SK-N-SH (cell line): Measurements from ENCODE around the gene CHDH.

Experiments
- ELF1 ChIP-seq: IDR thresholded peaks from 2 replicates; pipeline ENCODE4 v1.4.0; 2012
- EZH2phosphoT487 ChIP-seq: fragments of 200-600 bp; sonication (generic); IDR thresholded peaks from 2 replicates; pipeline ENCODE4 v1.6.1; 2017; ENCODE audit warnings: low read depth, mixed run types, mild to moderate bottlenecking, antibody characterized with exemption, moderate library complexity, borderline replicate concordance
- FOXM1 ChIP-seq: IDR thresholded peaks from 2 replicates; pipeline ENCODE4 v1.4.0; 2012; ENCODE audit warnings: low read depth, mild to moderate bottlenecking
- MXI1 ChIP-seq: IDR thresholded peaks from 2 replicates; pipeline ENCODE4 v1.6.1; 2012; ENCODE audit warnings: mild to moderate bottlenecking, low read depth, low read length, improper control_type of control experiment
- POLR2AphosphoS5 ChIP-seq: IDR thresholded peaks from 2 replicates; pipeline ENCODE4 v1.6.1; 2012; ENCODE audit warnings: low read depth, low read length
- RCOR1 ChIP-seq: fragments of 150-350 bp; IDR thresholded peaks from 2 replicates; pipeline ENCODE4 v1.6.1; 2017; ENCODE audit warnings: antibody characterized with exemption, low read length
- SMC3 ChIP-seq: IDR thresholded peaks from 2 replicates; pipeline ENCODE4 v1.6.1; 2012; ENCODE audit warnings: low read depth, low read length, improper control_type of control experiment
- TCF12 ChIP-seq: IDR thresholded peaks from 2 replicates; pipeline ENCODE4 v1.4.0; 2012
- TF ChIP-seq, protein P1 (sequence below): IDR thresholded peaks from 2 replicates; pipeline ENCODE4 v1.4.0; 2012; ENCODE audit warnings: low read depth, borderline replicate concordance
- TF ChIP-seq, protein P2 (sequence below): fragments of 200-600 bp; sonication (generic); IDR thresholded peaks from 2 replicates; pipeline ENCODE4 v1.6.1; 2017; ENCODE audit warnings: antibody characterized with exemption, mild to moderate bottlenecking, moderate library complexity
- TF ChIP-seq, protein P3 (sequence below): IDR thresholded peaks from 2 replicates; pipeline ENCODE4 v1.4.0; 2012; ENCODE audit warnings: low read depth, borderline replicate concordance
- TF ChIP-seq, protein P4 (sequence below): IDR thresholded peaks from 2 replicates; pipeline ENCODE4 v1.6.1; 2012; ENCODE audit warnings: mild to moderate bottlenecking, low read depth, low read length, moderate library complexity
- TF ChIP-seq, protein P5 (sequence below): IDR thresholded peaks from 2 replicates; pipeline ENCODE4 v1.4.0; 2012; ENCODE audit warnings: low read depth

DNA sequence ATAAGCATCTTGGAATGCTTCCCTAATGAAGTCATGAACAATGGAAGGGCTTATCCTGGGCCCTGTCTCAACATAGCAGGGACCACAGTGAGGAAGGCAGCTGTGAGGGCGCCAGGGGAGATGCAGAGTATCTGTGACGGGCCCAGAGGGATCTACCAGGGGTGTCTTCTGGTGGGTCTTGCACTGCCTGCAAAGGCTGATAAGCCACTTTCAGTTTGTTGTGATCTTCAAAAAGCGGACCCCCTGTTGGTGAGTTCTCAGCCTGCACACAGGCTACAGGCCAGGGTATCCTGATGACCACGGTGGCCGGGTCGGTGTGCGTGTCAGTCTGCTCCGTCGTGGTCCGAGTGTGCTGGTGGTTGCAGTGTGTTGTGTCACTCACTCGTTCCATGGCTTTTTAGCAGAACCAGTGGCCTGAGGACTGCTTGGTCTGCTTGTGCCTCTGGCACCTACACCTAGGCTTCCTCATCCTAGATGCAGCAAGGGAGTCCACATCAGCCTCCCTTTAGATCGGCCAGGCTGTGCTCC lies 46.8 kb downstream of the CHDH start:
- TF ChIP-seq, protein P1, sequence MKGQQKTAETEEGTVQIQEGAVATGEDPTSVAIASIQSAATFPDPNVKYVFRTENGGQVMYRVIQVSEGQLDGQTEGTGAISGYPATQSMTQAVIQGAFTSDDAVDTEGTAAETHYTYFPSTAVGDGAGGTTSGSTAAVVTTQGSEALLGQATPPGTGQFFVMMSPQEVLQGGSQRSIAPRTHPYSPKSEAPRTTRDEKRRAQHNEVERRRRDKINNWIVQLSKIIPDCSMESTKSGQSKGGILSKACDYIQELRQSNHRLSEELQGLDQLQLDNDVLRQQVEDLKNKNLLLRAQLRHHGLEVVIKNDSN, result no peak
- TF ChIP-seq, protein P2, sequence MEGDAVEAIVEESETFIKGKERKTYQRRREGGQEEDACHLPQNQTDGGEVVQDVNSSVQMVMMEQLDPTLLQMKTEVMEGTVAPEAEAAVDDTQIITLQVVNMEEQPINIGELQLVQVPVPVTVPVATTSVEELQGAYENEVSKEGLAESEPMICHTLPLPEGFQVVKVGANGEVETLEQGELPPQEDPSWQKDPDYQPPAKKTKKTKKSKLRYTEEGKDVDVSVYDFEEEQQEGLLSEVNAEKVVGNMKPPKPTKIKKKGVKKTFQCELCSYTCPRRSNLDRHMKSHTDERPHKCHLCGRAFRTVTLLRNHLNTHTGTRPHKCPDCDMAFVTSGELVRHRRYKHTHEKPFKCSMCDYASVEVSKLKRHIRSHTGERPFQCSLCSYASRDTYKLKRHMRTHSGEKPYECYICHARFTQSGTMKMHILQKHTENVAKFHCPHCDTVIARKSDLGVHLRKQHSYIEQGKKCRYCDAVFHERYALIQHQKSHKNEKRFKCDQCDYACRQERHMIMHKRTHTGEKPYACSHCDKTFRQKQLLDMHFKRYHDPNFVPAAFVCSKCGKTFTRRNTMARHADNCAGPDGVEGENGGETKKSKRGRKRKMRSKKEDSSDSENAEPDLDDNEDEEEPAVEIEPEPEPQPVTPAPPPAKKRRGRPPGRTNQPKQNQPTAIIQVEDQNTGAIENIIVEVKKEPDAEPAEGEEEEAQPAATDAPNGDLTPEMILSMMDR, result no peak
- TF ChIP-seq POLR2AphosphoS5, result no peak
- TF ChIP-seq SMC3, result no peak
- no peak for TF ChIP-seq ELF1
- no peak for TF ChIP-seq MXI1
- TF ChIP-seq, protein P3, sequence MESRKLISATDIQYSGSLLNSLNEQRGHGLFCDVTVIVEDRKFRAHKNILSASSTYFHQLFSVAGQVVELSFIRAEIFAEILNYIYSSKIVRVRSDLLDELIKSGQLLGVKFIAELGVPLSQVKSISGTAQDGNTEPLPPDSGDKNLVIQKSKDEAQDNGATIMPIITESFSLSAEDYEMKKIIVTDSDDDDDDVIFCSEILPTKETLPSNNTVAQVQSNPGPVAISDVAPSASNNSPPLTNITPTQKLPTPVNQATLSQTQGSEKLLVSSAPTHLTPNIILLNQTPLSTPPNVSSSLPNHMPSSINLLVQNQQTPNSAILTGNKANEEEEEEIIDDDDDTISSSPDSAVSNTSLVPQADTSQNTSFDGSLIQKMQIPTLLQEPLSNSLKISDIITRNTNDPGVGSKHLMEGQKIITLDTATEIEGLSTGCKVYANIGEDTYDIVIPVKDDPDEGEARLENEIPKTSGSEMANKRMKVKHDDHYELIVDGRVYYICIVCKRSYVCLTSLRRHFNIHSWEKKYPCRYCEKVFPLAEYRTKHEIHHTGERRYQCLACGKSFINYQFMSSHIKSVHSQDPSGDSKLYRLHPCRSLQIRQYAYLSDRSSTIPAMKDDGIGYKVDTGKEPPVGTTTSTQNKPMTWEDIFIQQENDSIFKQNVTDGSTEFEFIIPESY, result no peak
- TF ChIP-seq RCOR1, result no peak
- TF ChIP-seq, protein P4, sequence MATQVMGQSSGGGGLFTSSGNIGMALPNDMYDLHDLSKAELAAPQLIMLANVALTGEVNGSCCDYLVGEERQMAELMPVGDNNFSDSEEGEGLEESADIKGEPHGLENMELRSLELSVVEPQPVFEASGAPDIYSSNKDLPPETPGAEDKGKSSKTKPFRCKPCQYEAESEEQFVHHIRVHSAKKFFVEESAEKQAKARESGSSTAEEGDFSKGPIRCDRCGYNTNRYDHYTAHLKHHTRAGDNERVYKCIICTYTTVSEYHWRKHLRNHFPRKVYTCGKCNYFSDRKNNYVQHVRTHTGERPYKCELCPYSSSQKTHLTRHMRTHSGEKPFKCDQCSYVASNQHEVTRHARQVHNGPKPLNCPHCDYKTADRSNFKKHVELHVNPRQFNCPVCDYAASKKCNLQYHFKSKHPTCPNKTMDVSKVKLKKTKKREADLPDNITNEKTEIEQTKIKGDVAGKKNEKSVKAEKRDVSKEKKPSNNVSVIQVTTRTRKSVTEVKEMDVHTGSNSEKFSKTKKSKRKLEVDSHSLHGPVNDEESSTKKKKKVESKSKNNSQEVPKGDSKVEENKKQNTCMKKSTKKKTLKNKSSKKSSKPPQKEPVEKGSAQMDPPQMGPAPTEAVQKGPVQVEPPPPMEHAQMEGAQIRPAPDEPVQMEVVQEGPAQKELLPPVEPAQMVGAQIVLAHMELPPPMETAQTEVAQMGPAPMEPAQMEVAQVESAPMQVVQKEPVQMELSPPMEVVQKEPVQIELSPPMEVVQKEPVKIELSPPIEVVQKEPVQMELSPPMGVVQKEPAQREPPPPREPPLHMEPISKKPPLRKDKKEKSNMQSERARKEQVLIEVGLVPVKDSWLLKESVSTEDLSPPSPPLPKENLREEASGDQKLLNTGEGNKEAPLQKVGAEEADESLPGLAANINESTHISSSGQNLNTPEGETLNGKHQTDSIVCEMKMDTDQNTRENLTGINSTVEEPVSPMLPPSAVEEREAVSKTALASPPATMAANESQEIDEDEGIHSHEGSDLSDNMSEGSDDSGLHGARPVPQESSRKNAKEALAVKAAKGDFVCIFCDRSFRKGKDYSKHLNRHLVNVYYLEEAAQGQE, result no peak
- no peak for TF ChIP-seq EZH2phosphoT487
- TF ChIP-seq TCF12, result no peak
- no peak for TF ChIP-seq FOXM1
- TF ChIP-seq, protein P5, sequence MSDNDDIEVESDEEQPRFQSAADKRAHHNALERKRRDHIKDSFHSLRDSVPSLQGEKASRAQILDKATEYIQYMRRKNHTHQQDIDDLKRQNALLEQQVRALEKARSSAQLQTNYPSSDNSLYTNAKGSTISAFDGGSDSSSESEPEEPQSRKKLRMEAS, result no peak
